ENCODE results near the gene RPS27L.

- TF ChIP-seq, protein P1, sequence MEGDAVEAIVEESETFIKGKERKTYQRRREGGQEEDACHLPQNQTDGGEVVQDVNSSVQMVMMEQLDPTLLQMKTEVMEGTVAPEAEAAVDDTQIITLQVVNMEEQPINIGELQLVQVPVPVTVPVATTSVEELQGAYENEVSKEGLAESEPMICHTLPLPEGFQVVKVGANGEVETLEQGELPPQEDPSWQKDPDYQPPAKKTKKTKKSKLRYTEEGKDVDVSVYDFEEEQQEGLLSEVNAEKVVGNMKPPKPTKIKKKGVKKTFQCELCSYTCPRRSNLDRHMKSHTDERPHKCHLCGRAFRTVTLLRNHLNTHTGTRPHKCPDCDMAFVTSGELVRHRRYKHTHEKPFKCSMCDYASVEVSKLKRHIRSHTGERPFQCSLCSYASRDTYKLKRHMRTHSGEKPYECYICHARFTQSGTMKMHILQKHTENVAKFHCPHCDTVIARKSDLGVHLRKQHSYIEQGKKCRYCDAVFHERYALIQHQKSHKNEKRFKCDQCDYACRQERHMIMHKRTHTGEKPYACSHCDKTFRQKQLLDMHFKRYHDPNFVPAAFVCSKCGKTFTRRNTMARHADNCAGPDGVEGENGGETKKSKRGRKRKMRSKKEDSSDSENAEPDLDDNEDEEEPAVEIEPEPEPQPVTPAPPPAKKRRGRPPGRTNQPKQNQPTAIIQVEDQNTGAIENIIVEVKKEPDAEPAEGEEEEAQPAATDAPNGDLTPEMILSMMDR (IDR thresholded peaks at IDR 0.05) = no peak
- no peak for TF ChIP-seq EP300 (IDR thresholded peaks at IDR 0.05)
These were observed 11.9 kb downstream of the RPS27L start for GRCh38 chr15:63145426-63145825.

Measured in esophagus muscularis mucosa (tissue), 3 donors.